GM19099 (cell line): ENCODE data around the gene CIAO3.

Experiments
- POLR2A ChIP-seq: IDR thresholded peaks from 3 replicates; pipeline ENCODE4 v1.6.1; 2011; ENCODE audit warnings: low read depth; ENCODE audit not compliant: insufficient read length; ENCODE audit errors: extremely low read depth

Gene CIAO3

GRCh38 chr16:740764-741505 lies at the start of gene CIAO3:
Gene CIAO3 (minus strand): TSS chr16:740997. CDS start chr16:740985, 12 bp downstream.
- TF ChIP-seq POLR2A: peak; percentile 78

GRCh38 chr16:790086-790485 lies 49.3 kb upstream of the CIAO3 start:
- no peak for TF ChIP-seq POLR2A

- TF ChIP-seq POLR2A: no peak
These were observed 48.5 kb upstream of the CIAO3 start for GRCh38 chr16:789191-789850.

- peak; percentile 49 for TF ChIP-seq POLR2A
These were observed 47.8 kb upstream of the CIAO3 start, which contains the start of gene CHTF18 for GRCh38 chr16:788399-789126. Gene CHTF18 (plus strand): TSS chr16:788620. CDS start chr16:788685, 65 bp downstream.

GRCh38 chr16:787978-788398 lies 47.2 kb upstream of the CIAO3 start, which contains the start of gene RPUSD1:
Gene RPUSD1 (minus strand): TSS chr16:788381. CDS start chr16:787737, 644 bp downstream.
- peak; percentile 75 for TF ChIP-seq POLR2A

- no peak for TF ChIP-seq POLR2A
These were observed 46.6 kb upstream of the CIAO3 start for GRCh38 chr16:787321-787966.

- no peak for TF ChIP-seq POLR2A
These were observed 45.1 kb upstream of the CIAO3 start for GRCh38 chr16:785563-786535.

DNA sequence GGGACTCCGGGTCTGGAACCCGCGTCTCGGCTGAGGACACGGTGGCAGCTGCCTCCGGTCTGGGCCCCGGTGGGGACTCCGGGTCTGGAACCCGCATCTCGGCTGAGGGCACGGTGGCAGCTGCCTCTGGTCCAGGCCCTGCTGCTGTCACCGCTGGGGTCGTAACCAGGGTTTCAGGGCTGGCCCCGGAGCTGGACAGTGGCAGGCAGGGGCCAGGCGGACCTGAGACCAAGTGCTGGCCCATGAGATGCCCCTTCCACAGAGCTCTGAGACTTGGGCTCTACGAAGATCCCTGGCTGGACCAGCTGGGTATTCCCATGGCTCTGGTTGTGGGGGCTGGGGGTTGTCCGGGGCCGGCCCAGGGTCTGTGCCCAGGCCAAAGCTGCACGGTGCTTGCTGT lies 43.6 kb upstream of the CIAO3 start:
- no peak for TF ChIP-seq POLR2A

GRCh38 chr16:783404-784161 lies 42.8 kb upstream of the CIAO3 start:
- no peak for TF ChIP-seq POLR2A

DNA sequence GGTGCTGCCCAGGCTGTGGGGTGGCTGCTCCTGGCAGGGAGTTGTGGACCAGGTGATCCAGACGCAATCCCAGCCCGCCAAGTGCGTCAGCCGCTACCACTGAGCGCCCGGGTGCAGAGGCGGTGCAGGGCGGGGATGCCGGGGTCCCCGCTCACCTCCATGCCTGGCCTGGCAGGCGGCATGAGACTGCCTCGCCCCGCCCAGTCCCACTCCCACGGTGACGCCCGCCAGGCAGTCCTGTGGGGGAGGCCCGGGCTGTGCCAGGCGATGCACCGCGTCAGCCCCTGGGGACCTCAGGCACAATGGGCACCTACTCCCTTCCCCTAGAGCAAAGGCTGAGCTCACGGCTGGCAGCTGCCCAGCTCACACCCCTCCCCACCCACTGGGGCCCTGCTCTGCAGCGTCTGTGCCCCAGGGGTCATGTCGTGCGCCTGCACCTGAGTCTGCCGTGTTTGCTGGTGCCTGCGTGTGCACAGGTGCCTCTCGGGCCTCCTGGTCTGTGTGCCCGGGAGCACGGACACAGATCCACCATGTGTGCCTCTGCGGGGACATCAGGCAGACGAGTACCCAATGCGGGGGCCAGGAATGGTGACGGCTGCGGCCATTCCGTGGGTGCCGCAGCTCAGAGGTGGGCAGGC lies 42.1 kb upstream of the CIAO3 start:
- TF ChIP-seq POLR2A: no peak

- no peak for TF ChIP-seq POLR2A
These were observed 41.5 kb upstream of the CIAO3 start for GRCh38 chr16:782258-782657.

DNA sequence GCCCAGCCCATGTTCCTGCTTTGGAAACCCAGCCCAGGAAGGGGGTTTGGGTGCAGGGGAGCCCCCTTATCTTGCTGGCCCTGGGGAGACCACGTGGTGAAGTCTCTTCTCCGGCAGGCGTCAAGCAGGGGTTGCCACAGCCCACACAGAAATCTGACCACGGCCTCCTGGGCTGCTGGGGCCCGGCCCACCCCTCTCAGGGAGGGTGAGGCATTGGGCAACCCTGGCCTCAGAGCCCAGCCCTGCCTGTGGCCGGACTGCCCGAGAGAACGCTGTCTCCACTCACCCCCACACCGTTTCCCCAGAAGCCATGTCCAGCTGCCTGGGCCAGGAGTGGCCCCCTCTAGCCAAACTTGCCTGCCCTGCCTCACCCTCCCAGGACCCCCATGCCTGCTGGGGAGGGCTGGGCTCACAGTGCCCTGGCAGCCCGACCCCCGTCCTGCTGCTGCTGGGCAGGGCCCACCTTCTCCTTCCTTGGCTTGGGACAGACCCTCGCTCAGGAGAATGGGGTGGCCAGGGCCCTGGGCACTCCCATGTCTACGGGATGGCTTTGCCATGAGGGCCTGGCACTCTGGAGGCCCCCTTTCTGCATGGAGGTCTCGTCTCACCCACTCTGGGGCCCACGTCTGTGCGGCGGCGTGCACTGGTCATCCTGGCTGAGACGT lies 40.7 kb upstream of the CIAO3 start:
- TF ChIP-seq POLR2A: no peak

GRCh38 chr16:780296-780695 lies 39.5 kb upstream of the CIAO3 start:
- TF ChIP-seq POLR2A: no peak

DNA sequence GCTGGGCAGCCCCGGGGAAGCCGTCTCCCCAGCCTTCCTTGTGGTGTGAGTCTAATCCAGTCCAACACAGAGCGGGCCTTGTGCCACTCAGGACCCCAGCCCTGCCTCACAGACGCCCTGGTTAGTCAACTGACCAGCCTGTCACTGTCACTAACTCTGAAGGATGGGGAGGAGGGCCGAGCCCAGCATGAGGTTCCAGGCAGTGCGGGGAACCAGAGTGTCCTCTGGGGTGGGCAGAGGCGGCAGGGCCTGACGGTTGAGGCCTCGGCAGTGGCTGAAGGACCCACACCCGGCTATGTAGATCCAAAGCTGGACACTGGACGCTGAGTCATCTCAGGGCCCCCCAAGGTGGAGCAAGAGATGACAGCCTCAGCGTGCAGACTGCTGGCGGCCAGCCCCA lies 38.8 kb upstream of the CIAO3 start:
- TF ChIP-seq POLR2A: no peak
